HCT116 (cell line): Measurements from ENCODE around the gene DCHS1. TPM values are rescaled to one million over a fixed set of nuclear protein-coding genes. Genes with fewer than 3 reads are reported as not detected.

Experiments
- ATAC-seq: fragments of 200-7000 bp; cut with Tn5 transposase; 2 replicates; pipeline ENCODE4 v1.9.1; 2020; ENCODE audit warnings: mild to moderate bottlenecking, moderate library complexity
- BruUV-seq: library from RNA; stranded (reverse); fragments of 400-500 nt; replicated peaks from 2 replicates; lab custom pipeline; 2021; lab: Mats Ljungman, UMichigan
- CTCF ChIA-PET: fragments of 300-600 bp; sonication (Branson Sonifier 250); formaldehyde crosslinking; loops from one replicate; lab custom pipeline; 2021; ENCODE audit warnings: antibody characterized with exemption; lab: Charles Lee
- POLR2A ChIA-PET: fragments of 300-600, 350-600 bp; sonication (Branson Sonifier 250); formaldehyde crosslinking; loops from one replicate; lab custom pipeline; 2021; ENCODE audit warnings: antibody characterized with exemption; lab: Charles Lee
- RAD21 ChIA-PET, 2 experiments: fragments of 300-600 bp; sonication (Branson Sonifier 250); formaldehyde crosslinking; loops; one replicate each; lab custom pipeline; 2023; ENCODE audit warnings: low total read pairs in 2 of 2; ENCODE audit not compliant: uncharacterized antibody in 2 of 2, unreplicated experiment in 2 of 2, low non-redundant PET in 1 of 2; lab: Charles Lee
- DNase-seq: peaks from one replicate; pipeline ENCODE4 v3.0.0-alpha.2; 2010; ENCODE audit warnings: low read depth, low spot score
- H2AFZ ChIP-seq: fragments of 200-600 bp; shearing (Covaris generic), sonication (generic); 2 replicates; pipeline ENCODE4 v1.6.1; 2017; ENCODE audit warnings: low read depth, mixed run types, mixed read lengths, antibody characterized with exemption, low read length; ENCODE audit not compliant: poor library complexity, severe bottlenecking
- H3K27ac ChIP-seq: 2 replicates; pipeline ENCODE4 v1.5.1; 2012; ENCODE audit warnings: low read depth, low read length
- H3K27me3 ChIP-seq: fragments of 200-600 bp; sonication (generic); 2 replicates; pipeline ENCODE4 v1.6.1; 2016; ENCODE audit warnings: mixed run types, low read length, mixed read lengths; ENCODE audit not compliant: insufficient read depth
- H3K36me3 ChIP-seq, 2 experiments: fragments of 200-500 bp in 1 of 2; fragments of 200-600 bp in 1 of 2; sonication (Bioruptor generic) in 1 of 2; sonication (generic) in 1 of 2; 2 replicates each; pipeline versions ENCODE4 v1.5.1 to v1.6.1; 2014 to 2016; ENCODE audit warnings: low read length in 2 of 2, inconsistent platforms in 1 of 2, mixed read lengths in 1 of 2, mixed run types in 1 of 2; ENCODE audit not compliant: insufficient read depth in 2 of 2, control insufficient read depth in 1 of 2
- H3K4me1 ChIP-seq, 2 experiments: fragments of 200-600 bp in 1 of 2; sonication (generic) in 1 of 2; 2 replicates each; pipeline versions ENCODE4 v1.5.1 to v1.6.1; 2012 to 2017; ENCODE audit warnings: low read length in 2 of 2, inconsistent platforms in 1 of 2, mild to moderate bottlenecking in 1 of 2, mixed read lengths in 1 of 2, mixed run types in 1 of 2, moderate library complexity in 1 of 2; ENCODE audit not compliant: insufficient read depth in 2 of 2, control insufficient read depth in 1 of 2
- H3K4me2 ChIP-seq: fragments of 200-600 bp; sonication (generic); 2 replicates; pipeline ENCODE4 v1.6.1; 2017; ENCODE audit warnings: mixed run types, low read length, mixed read lengths
- H3K4me3 ChIP-seq, 2 experiments: fragments of 200-600 bp in 1 of 2; sonication (generic) in 1 of 2; replicated peaks in 1 of 2; 2 replicates each; pipeline ENCODE4 v1.5.1; 2011 to 2016; ENCODE audit warnings: low read length in 2 of 2, control low read depth in 1 of 2, low read depth in 1 of 2, mild to moderate bottlenecking in 1 of 2, mixed read lengths in 1 of 2, mixed run types in 1 of 2
- H3K79me2 ChIP-seq: fragments of 200-600 bp; sonication (generic); 2 replicates; pipeline ENCODE4 v1.6.1; 2017; ENCODE audit warnings: mild to moderate bottlenecking, mixed run types, low read length, moderate library complexity, mixed read lengths; ENCODE audit not compliant: insufficient read depth
- H3K9ac ChIP-seq: fragments of 200-600 bp; sonication (generic); 2 replicates; pipeline ENCODE4 v1.6.1; 2016; ENCODE audit warnings: low read length, mixed read lengths
- H3K9me2 ChIP-seq: fragments of 200-600 bp; sonication (generic), shearing (Covaris generic); 2 replicates; pipeline ENCODE4 v1.6.1; 2017; ENCODE audit warnings: mixed run types, mild to moderate bottlenecking, moderate library complexity; ENCODE audit not compliant: insufficient read depth
- H3K9me3 ChIP-seq, 2 experiments: fragments of 200-500 bp in 1 of 2; fragments of 200-600 bp in 1 of 2; sonication (Bioruptor generic) in 1 of 2; sonication (generic) in 1 of 2; 2 replicates each; pipeline ENCODE4 v1.6.1; 2014 to 2017; ENCODE audit warnings: low read length in 2 of 2, mixed read lengths in 2 of 2, inconsistent platforms in 1 of 2, low read depth in 1 of 2, mild to moderate bottlenecking in 1 of 2, mixed run types in 1 of 2, moderate library complexity in 1 of 2; ENCODE audit not compliant: control insufficient read depth in 1 of 2, insufficient read depth in 1 of 2
- H4K20me1 ChIP-seq: fragments of 200-600 bp; sonication (generic), shearing (Covaris generic); 2 replicates; pipeline ENCODE4 v1.6.1; 2017; ENCODE audit warnings: mixed run types, mild to moderate bottlenecking, moderate library complexity; ENCODE audit not compliant: insufficient read depth
- ATF3 ChIP-seq: IDR thresholded peaks from 2 replicates; pipeline ENCODE4 v1.6.1; 2012
- CEBPB ChIP-seq: IDR thresholded peaks from 2 replicates; pipeline ENCODE4 v1.6.1; 2012; ENCODE audit warnings: low read depth
- ELF1 ChIP-seq: IDR thresholded peaks from 2 replicates; pipeline ENCODE4 v1.6.1; 2012; ENCODE audit warnings: low read depth, borderline replicate concordance
- JUND ChIP-seq: IDR thresholded peaks from 2 replicates; pipeline ENCODE4 v1.6.1; 2012
- MAX ChIP-seq: IDR thresholded peaks from 2 replicates; pipeline ENCODE4 v1.6.1; 2012
- POLR2A ChIP-seq: IDR thresholded peaks from 2 replicates; pipeline ENCODE4 v1.7.0; 2011; ENCODE audit warnings: borderline replicate concordance; ENCODE audit not compliant: insufficient read depth, insufficient read length; ENCODE audit errors: extremely low read depth
- POLR2AphosphoS5 ChIP-seq: IDR thresholded peaks from 2 replicates; pipeline ENCODE4 v1.6.1; 2011; ENCODE audit warnings: mild to moderate bottlenecking, low read depth, low read length, moderate library complexity
- RAD21 ChIP-seq: IDR thresholded peaks from 2 replicates; pipeline ENCODE4 v1.6.1; 2012; ENCODE audit warnings: low read depth, mild to moderate bottlenecking
- REST ChIP-seq: IDR thresholded peaks from 2 replicates; pipeline ENCODE4 v1.6.1; 2012; ENCODE audit warnings: low read depth
- SIN3A ChIP-seq: IDR thresholded peaks from 2 replicates; pipeline ENCODE4 v1.6.1; 2012; ENCODE audit warnings: low read depth
- SP1 ChIP-seq: IDR thresholded peaks from 2 replicates; pipeline ENCODE4 v1.6.1; 2012; ENCODE audit warnings: low read depth
- TCF7L2 ChIP-seq: IDR thresholded peaks from 2 replicates; pipeline ENCODE4 v1.7.0; 2011; ENCODE audit warnings: borderline replicate concordance, inconsistent platforms; ENCODE audit not compliant: insufficient read depth, insufficient read length; ENCODE audit errors: extremely low read depth
- YY1 ChIP-seq: IDR thresholded peaks from 2 replicates; pipeline ENCODE4 v1.6.1; 2011; ENCODE audit warnings: low read length, low read depth, moderate library complexity, mild to moderate bottlenecking; ENCODE audit not compliant: insufficient replicate concordance; ENCODE audit errors: extremely low read depth
- ZBTB33 ChIP-seq: IDR thresholded peaks from 2 replicates; pipeline ENCODE4 v1.6.1; 2011; ENCODE audit warnings: mild to moderate bottlenecking, low read length, moderate library complexity; ENCODE audit not compliant: insufficient replicate concordance; ENCODE audit errors: extremely low read depth
- ZFX ChIP-seq: fragments of 450-650 bp; IDR thresholded peaks from 2 replicates; pipeline ENCODE4 v1.6.1; 2017
- ZNF274 ChIP-seq: fragments of 200-500 bp; sonication (Bioruptor generic); IDR thresholded peaks from 2 replicates; pipeline ENCODE4 v1.6.1; 2014; ENCODE audit warnings: mild to moderate bottlenecking, low read depth, low read length, inconsistent platforms
- intact Hi-C: fragments of 100-400 bp; cut with micrococcal nuclease; formaldehyde crosslinking; loops from 2 replicates; pipeline ENCODE4 v1.10.0; 2022
- total RNA-seq: library from RNA; stranded (reverse); gene quantifications from one replicate; pipeline ENCODE4 v1.2.1, GENCODE V29; 2021; ENCODE audit not compliant: unreplicated experiment

Gene DCHS1
- total RNA-seq, 1 experiment from 2014 or later: 0.30 TPM

GRCh38 chr11:6574816-6575715, 80.5 kb downstream of the DCHS1 start:
- Histone ChIP-seq H3K9me2 (no peaks in the 10 kb centered on the region), H2AFZ (no peak overlapping the region), H3K36me3 (no peaks in the 10 kb centered on the region), H3K27me3 (no peaks in the 10 kb centered on the region), H3K9me3 (no peaks in the 10 kb centered on the region), H3K4me2 (no peak overlapping the region), H3K79me2 (no peaks in the 10 kb centered on the region; the same call in 1 of the 2 replicates), H3K4me3 (no peak overlapping the region), H3K4me1 (no peaks in the 10 kb centered on the region), H4K20me1 (no peaks in the 10 kb centered on the region), H3K27ac (no peak overlapping the region), H3K9ac (no peak overlapping the region)
- intact Hi-C loops: no loop called here
- ATAC-seq (no peak), DNase-seq (no peak)
- ChIA-PET CTCF (no interaction called here), RAD21 (no interaction called here), POLR2A (interaction anchor here (0.6 kb wide), 1 partner anchor 101 kb away, joined by 3 read pairs; no protein-coding TSS in a partner anchor)
- no peak for TF ChIP-seq POLR2AphosphoS5
- no peak for TF ChIP-seq REST
- TF ChIP-seq JUND: no peak
- no peak for TF ChIP-seq SIN3A
- no peak for TF ChIP-seq ELF1
- no peak for TF ChIP-seq YY1
- TF ChIP-seq ZBTB33: no peak
- TF ChIP-seq TCF7L2: no peak
- TF ChIP-seq ZFX: no peak
- TF ChIP-seq POLR2A: no peak
- no peak for TF ChIP-seq ZNF274
- TF ChIP-seq CEBPB: no peak
- no peak for TF ChIP-seq RAD21
- TF ChIP-seq MAX: no peak
- TF ChIP-seq ATF3: no peak
- no peak for TF ChIP-seq SP1
- no TSS peak for BruUV-seq
